Activated T-helper 9 cell treated with anti-CD3 and anti-CD28 coated beads, Interleukin-2, amount 50 U/mL, for 16 hours (primary cell): ENCODE data around the gene BAG5.
A peak's percentile ranks its signal among the peaks of the same experiment; 100 is the strongest.
"Not testable (repeated sequence)": the region's sequence is repeated elsewhere in the genome, so short reads cannot be mapped to it uniquely, and the experiment has no call there.

ENCODE experiments used
- DNase-seq: peaks from one replicate; pipeline ENCODE4 v3.0.0-alpha.2; 2020; ENCODE audit warnings: low read depth

The BAG5 gene

DNA sequence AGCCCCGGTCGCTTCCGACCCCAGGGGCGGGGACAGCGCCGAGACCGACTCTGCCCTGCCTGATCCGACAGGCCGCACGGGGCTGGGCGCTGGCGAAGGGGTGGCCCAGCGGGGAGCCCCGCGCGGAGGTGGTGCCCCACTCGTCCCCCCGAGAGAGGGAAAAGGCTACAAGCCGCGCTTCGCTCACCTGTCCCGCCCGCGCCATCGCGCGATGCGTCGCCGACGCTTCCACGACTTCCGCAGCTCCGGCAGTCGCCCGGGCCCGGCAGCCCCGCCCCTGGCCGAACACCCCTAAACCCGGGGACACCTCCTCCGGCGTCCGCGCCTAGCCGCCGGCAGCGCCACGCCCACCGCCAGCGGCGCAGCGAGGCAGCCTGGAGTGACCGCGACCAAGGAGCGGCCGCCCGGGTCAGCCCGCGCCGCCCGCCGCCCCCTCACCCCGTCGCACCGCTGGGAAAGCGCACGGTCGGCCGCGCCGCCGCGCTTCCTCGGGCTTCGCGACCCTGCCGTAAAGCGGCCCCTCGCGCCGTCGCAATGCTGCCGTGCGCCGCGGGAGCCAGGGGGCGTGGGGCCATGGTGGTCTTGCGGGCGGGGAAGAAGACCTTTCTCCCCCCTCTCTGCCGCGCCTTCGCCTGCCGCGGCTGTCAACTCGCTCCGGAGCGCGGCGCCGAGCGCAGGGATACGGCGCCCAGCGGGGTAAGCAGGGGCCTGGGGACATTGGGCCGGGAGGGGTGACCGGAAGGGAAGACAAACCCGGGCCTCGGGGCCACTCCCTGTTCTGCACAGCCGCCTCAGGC, at the start of gene BAG5, which contains the start of gene COA8:
TSS of gene BAG5 (minus strand) at position 229 of the 797 bp plus-strand sequence. CDS start 1,493 bp downstream, outside the sequence.
TSS of gene COA8 (plus strand) at position 532 of the 797 bp plus-strand sequence. CDS start at position 574, 42 bp downstream.
- peak; percentile 78 for DNase-seq

- DNase-seq: no peak
Observed at GRCh38 chr14:103611215-103611614, 48.8 kb upstream of the BAG5 start.

GRCh38 chr14:103609081-103609480, 46.6 kb upstream of the BAG5 start:
- not testable (repeated sequence) for DNase-seq

DNA sequence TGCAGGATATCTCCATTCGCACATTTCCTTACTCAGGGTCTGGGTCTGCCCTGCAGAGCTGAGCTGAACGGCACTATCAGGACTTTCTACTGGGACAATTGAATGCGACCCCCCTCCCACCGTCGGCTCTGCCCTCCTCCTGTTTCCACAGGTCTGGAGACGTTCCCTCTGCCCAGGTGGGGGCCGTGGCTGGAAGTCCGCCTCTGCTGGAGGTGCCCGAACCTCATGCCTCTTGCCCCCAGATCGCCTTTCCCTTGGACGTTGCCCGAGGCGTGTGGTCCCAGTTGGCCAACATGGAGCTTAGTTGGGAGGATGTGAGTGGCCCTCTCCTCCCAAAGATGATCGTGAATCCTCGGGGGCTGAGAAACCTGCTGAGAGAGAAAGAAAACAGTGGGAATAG, 45.4 kb upstream of the BAG5 start:
- DNase-seq: no peak

DNA sequence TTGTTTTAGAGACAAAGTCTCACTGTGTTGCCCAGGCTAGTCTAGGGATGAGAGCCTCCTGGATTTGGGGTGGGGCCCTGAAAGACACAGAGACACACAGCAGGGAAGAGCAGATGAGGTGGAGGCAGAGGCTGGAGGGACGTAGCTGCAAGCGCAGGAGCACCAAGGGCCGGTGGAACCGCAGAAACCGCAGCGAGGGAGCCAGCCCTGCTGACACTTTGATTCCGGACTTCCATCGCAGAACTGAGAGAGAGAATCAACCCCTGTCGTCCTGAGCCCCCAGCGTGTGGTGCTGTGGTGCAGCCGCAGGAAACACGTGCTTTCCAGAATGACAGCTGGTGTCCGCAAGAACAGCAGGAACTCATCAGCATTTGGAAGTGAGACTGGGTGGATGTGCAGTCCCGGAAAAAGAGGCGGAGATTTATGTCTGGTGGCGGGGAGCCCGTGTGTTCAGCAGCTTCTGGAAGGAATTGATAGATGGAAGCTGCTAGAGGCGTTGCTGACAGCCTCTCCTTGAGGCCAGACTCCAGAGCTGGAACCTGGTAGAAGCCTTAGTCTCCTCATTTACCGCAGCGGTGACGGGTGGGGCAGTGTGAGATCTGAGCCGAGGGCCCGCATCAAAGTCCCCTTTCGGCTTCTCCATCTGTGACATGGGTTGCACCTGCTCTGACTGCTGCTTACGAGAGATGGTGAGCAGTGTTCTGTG, 44.7 kb upstream of the BAG5 start:
- DNase-seq: peak; percentile 25

- DNase-seq: no peak
Observed at GRCh38 chr14:103604620-103605019, 42.2 kb upstream of the BAG5 start.

- DNase-seq: no peak
Observed at GRCh38 chr14:103600503-103600902, 38.0 kb upstream of the BAG5 start.

GRCh38 chr14:103597623-103598377, 35.3 kb upstream of the BAG5 start:
- DNase-seq: no peak

GRCh38 chr14:103594265-103594664, 31.8 kb upstream of the BAG5 start:
- no peak for DNase-seq

DNA sequence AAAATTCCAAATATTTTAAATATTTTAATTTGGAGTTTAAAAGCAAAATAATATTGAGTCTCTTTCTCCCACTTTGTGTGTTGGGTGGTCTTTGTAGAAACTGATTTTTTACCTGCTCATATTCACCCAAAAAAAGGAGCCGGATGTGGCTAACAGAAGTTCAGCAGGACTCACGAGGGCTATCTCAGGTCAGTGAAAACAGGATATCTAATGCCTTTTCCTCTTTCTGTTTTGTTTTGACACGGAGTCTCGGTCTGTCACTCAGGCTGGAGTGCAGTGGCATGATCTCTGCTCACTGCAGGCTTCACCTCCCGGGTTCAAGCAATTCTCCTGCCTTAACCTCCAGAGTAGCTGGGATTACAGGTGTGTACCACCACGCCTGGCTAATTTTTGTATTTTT, 31.1 kb upstream of the BAG5 start:
- DNase-seq: no peak

DNA sequence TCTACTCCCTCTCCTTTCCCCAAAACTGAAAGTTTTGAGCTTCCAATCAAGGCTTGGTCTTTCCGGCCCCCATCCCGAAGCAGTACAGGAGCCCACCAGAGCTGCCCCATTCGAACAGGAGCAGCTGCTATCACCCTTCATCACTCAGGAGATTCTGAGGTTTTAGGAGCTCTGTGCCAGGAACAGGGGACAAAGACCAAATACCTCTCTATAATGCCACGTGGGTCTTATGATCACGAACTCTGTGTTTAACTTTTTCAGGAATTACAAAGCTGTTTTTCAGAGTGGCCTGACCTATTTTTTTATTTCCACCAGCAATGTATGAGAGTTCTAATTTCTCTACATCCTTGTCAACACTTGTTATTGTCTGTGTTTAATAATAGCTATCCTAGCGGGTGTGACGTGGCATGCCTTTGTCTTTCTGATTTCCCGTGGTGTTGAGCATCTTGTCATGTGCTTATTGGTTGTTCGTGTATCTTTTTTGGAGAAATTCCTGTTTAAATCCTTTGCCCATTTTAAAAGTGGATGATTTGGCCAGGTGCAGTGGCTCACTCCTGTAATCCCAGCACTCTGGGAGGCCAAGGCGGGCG, 22.0 kb upstream of the BAG5 start:
- DNase-seq: no peak

GRCh38 chr14:103581954-103582703, 19.7 kb upstream of the BAG5 start:
- no peak for DNase-seq

DNA sequence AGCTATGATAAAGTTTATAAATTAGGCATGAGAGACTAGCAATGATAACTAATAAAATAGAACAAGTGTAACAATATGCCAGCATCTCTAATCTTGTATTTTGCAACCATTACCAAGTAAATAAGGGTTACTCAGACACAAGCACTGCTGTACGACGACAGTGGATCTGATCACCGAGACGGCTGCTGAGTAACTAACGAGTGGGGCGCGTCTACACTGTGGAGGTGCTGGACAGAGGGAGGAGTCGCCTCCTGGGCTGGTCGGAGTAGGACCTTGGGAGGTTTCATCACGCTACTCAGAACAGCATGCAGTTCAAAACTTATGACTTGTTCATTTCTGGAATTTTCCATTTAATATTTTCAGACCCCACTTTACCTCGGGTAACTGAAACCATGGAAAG, 18.7 kb upstream of the BAG5 start:
- DNase-seq: no peak

DNA sequence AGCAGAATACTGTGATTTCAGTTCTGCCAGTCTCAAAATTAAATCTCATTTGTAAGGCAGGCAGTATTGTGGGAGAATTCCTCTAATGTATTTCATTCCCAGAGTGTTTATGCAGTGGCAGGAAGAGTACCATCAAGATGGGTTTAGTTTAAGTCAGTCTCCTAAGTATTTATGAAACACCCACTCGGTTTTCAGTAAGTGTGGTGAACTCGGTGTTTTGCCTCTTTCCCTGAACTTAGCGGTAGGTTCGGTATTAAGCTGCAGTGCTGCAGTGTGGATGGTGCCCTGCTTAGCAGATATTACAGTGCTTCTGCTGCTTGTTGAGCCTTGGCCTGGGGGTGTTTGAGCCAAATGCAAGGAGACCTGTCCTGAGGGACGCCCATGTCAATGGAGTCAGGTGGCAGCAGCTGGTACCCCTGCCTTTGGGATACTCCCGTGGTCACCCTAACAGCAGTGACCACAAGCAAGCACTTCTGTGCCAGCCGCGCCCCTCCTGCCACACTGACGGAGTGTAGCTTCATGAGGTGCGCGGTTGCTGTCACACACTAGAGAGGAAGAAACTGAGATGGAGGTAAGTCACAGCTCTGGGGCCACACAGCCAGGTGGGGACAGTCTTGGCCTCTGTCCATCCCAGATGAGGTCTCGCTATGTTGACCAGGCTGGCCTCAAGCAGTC, 16.1 kb upstream of the BAG5 start:
- no peak for DNase-seq

DNA sequence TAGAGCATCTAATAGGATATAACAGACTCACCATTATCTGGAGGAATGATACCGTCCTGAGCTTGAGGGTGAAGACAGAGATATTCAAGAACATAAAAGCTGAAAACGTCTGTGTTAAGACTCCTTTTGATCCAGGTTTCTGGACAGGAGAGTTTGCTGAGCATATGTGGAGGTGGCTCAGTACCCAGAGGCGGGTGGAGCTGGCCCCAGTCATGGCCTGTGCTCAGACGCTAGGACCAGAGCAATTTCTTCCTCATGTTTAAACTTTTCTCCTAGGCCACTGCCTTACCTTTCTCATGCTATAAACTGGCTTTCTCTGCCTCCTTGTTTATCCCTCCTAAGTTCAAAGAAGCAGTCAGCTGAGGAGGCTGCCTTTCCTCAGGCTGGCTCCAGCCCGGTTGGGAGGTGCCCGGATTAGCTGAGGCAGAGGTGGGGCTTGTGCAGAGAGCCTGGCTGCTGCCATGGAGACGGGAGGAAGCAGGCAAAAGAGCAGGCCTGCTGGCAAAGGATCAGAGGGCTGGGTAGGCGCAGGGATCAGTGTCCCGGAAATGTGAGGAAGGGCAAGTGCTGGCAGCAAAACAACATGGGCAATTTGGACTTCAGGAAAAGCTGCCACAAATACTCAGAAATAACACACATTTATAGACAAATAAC, 14.0 kb upstream of the BAG5 start:
- DNase-seq: no peak

- DNase-seq: no peak
Observed at GRCh38 chr14:103574707-103575285, 12.3 kb upstream of the BAG5 start.

DNA sequence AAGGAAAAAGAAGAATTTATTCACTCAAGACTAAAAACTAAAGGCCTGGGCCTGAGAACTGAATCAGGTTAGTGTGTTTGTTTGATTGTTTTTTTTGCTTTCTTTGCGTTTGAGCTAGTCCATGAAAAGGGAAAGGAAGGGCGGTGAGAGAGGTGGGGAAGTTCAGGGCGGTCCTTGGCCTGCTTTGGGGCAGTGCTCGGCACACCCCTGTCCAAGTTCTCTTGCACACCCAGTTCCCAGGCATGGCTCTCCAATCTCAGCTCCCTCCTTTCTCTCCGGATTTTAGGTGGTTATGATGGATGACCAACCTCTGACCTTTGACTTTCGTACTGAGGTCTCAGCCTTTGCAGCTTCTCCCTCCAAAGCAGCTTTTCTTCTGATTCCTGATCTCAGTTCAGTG, 11.6 kb upstream of the BAG5 start:
- DNase-seq: no peak

GRCh38 chr14:103569408-103569807, 7.0 kb upstream of the BAG5 start:
- DNase-seq: no peak

DNA sequence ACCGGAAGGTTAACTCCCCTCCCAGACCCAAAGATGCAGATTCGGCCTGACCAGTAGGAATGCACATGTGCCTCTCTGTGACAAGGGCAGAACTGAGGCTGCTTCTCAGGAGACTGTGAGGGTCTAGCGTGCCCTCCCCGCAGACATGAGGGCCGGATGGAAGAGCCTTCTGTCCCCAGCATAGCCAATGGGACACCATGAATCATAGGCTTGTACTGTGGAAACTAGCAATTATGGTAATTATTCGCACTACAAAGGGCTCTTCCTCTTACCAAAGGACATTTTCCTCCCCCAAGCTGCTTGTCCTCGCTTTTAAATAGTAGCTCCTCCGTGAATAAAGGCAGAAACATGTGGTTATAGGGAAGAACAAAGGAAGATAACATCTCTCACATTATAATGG, 6.5 kb upstream of the BAG5 start:
- DNase-seq: no peak
